DND-41 (cell line): Measurements from ENCODE around the gene KAT6B.

Experiments
- CTCF ChIP-seq: IDR thresholded peaks from 2 replicates; pipeline ENCODE4 v1.5.1; 2012; ENCODE audit warnings: borderline replicate concordance, low read length, moderate library complexity, mild to moderate bottlenecking; ENCODE audit not compliant: poor library complexity, severe bottlenecking; ENCODE audit errors: extremely low read depth
- EZH2 ChIP-seq: IDR thresholded peaks from 3 replicates; pipeline ENCODE4 v1.6.1; 2012; ENCODE audit warnings: borderline replicate concordance, low read depth, mild to moderate bottlenecking, moderate library complexity, low read length, inconsistent platforms; ENCODE audit not compliant: severe bottlenecking

- TF ChIP-seq CTCF (no peak), EZH2 (no peak)
Measured at GRCh38 chr10:74903491-74903890, 77.1 kb downstream of the KAT6B start.
